Measurements from ENCODE around the gene JUND.

DNA sequence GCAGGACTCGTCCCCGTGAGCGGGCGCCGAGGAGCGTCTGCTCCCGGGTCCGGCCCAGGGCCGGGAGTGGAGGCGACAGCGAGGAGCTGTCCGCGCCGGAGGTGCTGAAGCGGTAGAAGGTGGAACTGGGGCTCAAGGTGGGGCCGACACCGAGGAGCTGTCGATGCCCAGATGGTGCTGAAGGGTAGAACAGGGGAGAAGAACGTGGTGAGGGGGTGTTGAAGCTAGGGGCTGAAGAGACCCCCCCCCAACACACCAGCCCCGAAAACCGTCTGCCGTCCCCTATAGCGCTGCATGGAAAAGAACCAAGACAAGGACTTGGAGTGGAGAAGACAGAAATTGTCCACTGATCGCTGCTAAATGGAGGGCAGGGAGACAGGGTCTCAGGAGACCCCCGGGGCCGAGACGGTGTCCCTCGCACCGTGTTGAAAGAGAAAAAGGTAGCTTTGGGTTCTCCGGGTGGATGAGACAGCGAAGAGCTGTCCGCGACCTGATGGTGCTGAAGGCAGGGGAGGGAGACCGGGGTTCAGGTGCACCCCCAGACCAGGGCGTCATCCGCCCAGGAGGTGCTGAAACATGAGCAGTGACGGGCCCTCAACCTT is 48.1 kb downstream of the JUND start:
- TF ChIP-seq, protein P1, sequence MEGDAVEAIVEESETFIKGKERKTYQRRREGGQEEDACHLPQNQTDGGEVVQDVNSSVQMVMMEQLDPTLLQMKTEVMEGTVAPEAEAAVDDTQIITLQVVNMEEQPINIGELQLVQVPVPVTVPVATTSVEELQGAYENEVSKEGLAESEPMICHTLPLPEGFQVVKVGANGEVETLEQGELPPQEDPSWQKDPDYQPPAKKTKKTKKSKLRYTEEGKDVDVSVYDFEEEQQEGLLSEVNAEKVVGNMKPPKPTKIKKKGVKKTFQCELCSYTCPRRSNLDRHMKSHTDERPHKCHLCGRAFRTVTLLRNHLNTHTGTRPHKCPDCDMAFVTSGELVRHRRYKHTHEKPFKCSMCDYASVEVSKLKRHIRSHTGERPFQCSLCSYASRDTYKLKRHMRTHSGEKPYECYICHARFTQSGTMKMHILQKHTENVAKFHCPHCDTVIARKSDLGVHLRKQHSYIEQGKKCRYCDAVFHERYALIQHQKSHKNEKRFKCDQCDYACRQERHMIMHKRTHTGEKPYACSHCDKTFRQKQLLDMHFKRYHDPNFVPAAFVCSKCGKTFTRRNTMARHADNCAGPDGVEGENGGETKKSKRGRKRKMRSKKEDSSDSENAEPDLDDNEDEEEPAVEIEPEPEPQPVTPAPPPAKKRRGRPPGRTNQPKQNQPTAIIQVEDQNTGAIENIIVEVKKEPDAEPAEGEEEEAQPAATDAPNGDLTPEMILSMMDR (IDR thresholded peaks at IDR 0.05) = no peak
- no peak for TF ChIP-seq POLR2A (IDR thresholded peaks at IDR 0.05)
